ENCODE results near the gene PYGM. TPM values are rescaled to one million over a fixed set of nuclear protein-coding genes. Genes with fewer than 3 reads are reported as not detected.

The PYGM gene
- total RNA-seq, 1 donor from 2014 or later, result 584 TPM

DNA sequence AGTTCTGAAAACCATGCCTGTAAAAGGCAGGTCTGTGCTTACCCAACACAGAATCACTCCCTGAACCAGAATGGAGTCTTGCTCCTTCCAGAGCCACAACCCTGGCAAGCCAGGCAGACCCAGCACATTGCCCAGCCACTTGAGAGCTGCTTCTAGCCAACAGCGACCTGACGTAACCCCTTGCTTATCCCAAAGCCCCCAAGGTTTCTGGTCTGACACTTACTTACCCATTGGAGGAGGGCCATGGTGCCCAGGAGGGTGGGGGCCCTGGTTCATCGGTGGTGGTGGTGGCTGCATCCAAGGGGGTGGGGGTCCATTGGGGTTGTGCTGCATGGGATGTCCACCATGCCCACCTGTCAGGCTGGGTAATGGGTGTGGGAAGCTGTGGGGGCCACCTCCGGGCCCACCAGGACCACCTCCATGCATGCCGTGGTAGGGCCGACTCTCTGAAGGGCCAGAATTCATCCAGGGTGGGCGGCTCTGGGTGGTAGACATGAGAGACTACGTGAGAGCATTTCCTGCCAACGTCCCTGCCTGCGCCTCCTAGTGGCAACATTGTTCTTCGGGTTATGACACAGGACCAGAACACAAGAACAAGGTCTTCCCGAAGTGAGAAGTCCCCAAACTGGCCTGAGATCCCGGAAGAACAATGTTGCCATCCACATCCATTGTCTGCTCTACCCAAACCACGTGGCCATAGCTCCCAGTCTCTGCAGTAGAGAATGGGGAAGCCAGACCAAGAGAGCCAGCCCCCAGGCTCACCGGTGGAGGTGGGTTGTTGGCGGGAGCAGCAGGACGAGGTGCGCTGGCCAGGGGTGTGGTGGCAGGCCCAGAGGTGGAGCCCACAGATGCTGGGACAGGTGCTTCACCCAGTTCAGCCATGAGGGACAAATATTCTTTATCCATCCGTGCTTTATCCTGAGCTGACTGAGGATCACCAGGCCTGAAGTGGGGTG, 7.8 kb upstream of the PYGM start:
- peak; percentile 78 for DNase-seq

DNA sequence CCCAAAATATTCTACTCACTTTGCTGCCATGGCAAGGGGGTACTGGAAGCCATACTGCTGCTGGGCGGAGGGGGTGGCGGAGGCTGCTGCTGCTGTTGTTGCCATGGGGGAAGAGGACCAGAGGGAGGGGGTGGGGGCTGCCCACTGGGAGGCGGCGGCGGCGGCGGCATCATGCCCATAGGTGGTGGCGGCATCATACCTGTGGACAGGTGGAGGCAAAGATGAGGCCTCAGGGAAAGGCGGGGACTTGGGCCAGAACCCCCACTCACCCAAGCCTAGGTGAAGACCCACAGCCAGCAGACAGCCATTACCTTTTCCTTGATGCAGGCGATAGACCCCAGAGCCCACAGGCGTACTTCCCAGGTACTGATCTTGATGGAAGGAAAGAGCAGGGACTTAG, 7.1 kb upstream of the PYGM start:
- no peak for DNase-seq

GRCh38 chr11:64765851-64766665, 6.3 kb upstream of the PYGM start:
- DNase-seq, result no peak

- no peak for DNase-seq
These were observed 5.6 kb upstream of the PYGM start for GRCh38 chr11:64765291-64765850.

GRCh38 chr11:64764753-64765152, 5.0 kb upstream of the PYGM start:
- no peak for DNase-seq

GRCh38 chr11:64764040-64764611, 4.4 kb upstream of the PYGM start:
- no peak for DNase-seq

- no peak for DNase-seq
These were observed 3.8 kb upstream of the PYGM start for GRCh38 chr11:64763526-64764039.

DNA sequence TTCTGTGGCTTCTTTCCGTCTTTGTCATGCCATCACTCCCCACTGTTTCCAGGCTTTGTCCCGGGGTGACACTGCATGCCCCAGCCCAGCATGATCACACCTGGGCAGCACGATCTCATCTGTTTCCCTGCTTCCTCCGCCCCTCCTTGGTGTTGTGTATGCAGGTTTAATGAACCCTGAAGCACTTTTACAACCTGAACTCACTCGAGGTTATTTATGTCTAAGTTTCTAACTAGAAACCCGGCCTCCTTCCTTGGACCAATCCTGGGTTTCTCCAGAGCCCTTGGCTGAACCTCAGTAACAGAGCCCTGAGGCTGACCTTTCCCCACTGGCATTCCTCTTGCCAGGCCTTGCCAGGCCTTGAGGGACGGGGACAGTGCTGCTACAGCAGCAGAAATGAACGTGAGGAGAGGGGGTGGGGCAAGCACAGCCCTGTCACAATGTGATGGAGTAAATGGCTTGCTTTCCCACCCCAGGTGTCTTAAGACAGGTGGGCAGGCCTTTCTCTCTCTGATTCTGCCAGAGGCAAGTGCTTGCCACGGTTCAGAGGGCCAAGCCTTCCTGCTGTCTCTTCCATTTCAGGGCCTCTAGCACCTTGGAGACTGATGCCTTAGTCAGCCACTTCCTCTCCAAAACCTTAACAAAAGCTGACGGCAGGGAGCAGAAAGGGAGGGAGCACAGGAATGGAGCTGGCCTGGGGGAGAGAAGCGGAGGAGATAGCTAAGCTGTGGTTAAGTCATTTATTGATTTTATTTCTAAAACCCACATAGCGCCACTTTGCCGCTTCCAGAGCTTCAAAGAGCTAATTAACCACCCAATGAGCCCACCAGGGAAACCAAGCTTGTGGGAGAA, 3.1 kb upstream of the PYGM start:
- peak; percentile 25 for DNase-seq

- DNase-seq, result no peak
These were observed 2.5 kb upstream of the PYGM start for GRCh38 chr11:64762277-64762673.

DNA sequence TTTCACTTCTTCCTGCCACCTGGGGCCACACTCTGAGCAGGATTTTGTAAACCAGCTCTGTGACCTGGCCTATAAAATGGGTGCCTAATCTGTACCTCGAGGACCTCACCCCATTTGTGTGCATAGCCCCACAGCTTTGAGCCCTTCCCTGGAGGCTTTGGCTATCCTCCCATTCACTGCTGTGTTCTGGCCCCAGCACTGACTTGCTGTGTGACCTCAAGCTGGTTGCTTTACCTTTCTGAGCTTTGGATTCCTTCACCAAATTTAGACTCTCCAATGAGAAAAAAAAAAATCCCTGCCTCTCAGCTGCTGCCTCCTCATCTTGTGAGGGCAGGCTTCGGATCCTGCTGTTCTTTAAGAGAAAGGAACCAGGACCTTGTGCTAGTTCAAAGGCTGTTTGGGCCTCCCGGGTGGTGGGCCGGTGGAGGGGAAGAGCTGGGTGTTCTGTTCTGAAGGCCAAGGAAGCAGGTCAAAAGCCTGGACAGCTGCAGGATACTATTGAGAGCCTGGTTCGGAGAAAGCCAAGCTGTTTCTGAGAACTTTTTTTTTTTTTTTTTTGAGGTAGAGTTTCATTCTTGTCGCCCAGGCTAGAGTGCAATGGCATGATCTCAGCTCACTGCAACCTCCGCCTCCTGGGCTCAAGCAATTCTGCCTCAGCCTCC, 1.1 kb upstream of the PYGM start:
- peak; percentile 56 for DNase-seq

- peak; percentile 40 for DNase-seq
These were observed 548 bp downstream of the PYGM start for GRCh38 chr11:64759131-64759721.

GRCh38 chr11:64758330-64759079, 1.3 kb downstream of the PYGM start:
- DNase-seq, result no peak

- no peak for DNase-seq
These were observed 2.0 kb downstream of the PYGM start for GRCh38 chr11:64757549-64758329.

DNA sequence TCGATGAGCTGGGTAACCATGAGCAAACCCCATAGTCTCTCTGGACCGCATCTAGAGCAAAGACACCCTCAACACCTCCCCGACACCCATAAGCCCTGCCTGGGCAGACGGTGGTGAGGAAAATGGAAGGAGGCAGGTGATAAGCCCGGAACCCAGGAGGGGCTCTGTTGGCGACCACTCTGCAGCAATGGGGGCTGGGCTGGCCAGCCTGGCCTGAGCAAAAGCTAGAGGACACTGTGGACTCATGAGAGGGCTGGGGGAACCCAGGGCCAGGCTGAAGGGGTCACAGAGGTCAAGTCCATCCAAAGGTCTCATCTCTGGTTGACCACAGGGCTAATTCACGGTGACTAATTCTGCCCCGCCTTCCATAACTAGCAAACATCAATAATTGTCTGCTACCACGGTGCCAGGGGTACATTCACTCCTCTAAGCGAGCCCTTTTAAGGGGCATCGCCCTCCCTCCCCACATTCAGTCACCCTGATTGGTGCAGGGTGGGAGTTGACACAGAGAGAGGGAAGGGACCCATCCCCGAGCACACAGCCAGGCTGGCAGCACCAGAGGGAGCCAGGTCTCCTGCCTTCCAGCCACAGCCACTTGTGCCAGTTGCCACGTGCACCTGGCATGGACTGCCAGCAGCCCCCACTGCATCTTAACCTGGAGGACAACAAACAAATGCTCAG, 4.0 kb downstream of the PYGM start:
- DNase-seq, result no peak

DNA sequence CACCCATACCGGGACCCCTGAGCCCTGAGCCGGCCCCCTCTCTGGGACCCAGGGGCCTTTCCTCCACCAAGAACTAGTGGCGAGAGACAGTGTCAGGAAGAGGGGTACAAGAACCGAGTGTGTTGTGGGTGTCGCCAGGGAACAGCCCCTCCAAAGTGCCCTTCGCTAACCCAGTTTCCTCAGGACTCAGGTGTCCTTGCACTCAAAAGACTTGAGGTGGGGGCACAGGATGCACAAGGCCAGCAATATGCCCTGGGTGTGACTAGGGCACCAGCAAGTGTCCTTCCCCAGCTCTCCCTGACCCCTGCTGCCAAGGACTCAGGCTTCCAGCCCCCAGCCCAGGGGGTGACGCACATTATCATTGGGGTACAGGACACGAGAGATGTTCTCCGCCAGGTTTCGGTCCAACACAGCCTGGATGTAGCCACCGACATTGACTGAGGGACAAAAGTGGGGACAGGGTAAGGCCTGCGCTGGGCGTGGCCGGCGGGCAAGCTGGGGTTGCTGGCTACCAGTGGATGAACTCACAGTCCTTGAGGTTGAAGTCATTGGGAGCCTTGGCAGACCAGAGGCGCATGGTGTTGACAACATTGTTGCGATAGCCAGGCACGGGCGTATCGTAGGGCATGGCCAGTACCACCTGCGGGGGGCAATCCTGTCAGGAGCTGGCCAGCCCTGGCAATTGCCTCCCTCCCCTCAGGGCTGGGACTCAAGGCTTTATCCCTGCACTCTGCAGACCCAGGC, 4.7 kb downstream of the PYGM start:
- no peak for DNase-seq

DNA sequence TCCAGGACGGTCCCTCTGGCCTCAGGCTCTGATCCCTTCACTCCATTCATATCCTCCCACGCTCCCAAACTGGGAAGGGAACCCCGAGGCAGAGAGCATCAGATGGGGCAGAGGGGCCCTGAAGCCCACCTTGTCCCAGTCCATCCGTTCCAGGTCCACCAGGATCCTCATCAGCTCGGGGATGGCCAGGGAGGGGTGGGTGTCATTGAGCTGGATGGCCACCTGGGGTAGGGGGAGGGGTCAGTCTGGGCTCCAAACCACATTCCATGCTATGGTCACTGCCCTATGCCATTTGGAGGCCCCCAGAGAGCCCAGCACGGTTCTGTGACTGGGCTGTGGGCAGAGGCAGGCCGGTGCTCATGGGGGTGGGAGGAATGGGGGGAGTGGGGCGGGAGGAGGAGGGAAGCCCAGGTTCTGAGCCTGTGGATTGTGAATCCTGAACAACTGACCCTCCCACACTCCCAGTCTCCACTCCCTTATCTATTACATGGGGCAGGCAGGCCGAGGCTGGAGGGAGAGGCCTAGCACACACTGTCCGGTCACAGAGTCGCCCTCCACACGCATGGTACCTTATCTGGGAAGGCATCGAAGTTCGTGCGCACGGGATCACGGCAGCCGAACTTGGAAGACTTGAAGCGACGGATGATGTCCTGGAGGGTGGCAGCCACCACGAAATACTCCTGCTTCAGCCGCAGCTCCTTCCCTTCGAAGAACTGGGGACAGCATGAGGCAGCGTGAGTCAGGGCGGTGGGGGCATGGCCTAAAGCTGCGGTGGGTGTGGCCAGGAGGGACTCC, 5.5 kb downstream of the PYGM start:
- no peak for DNase-seq
